Thyroid gland (tissue), 4 donors: ENCODE measurements around the gene NDUFB2. TPM values are rescaled to one million over a fixed set of nuclear protein-coding genes. Genes with fewer than 3 reads are reported as not detected.

Experiments
- DNase-seq, 2 donors: peaks; one replicate each; pipeline ENCODE4 v3.0.0-alpha.2; 2019
- H3K27ac ChIP-seq, 3 donors: fragments of 200-600 bp; sonication (generic); 1 replicate in 2 of 3; 2 replicates in 1 of 3; pipeline ENCODE4 v1.5.1; 2016 to 2019; ENCODE audit warnings: mild to moderate bottlenecking in 1 of 3, moderate library complexity in 1 of 3
- H3K27me3 ChIP-seq: fragments of 200-600 bp; sonication (generic); one replicate; pipeline ENCODE4 v1.5.1; 2019
- H3K36me3 ChIP-seq, 2 donors: fragments of 200-600 bp; sonication (generic); one replicate each; pipeline ENCODE4 v1.5.1; 2016 to 2019
- H3K4me1 ChIP-seq, 2 donors: fragments of 200-600 bp; sonication (generic); one replicate each; pipeline ENCODE4 v1.5.1; 2017 to 2019
- H3K4me3 ChIP-seq, 3 donors: fragments of 200-600 bp; sonication (generic); replicated peaks in 1 of 3; 1 replicate in 2 of 3; 2 replicates in 1 of 3; pipeline ENCODE4 v1.5.1; 2016; ENCODE audit warnings: mild to moderate bottlenecking in 1 of 3
- H3K9me3 ChIP-seq: fragments of 200-600 bp; sonication (generic); one replicate; pipeline ENCODE4 v1.5.1; 2017
- POLR2A ChIP-seq, 2 donors: fragments of 450-650 bp; IDR thresholded peaks; one replicate each; pipeline ENCODE4 v1.6.1; 2017; ENCODE audit warnings: antibody characterized with exemption in 2 of 2, mild to moderate bottlenecking in 2 of 2, moderate library complexity in 1 of 2
- WGBS, 2 donors: methylation state at CpG; one replicate each; pipeline ENCODE4 v1.1.5; 2017; 5-methylcytosine and 5-hydroxymethylcytosine counted together
- intact Hi-C: fragments of 100-400 bp; cut with DNase I; formaldehyde crosslinking; loops from one replicate; pipeline ENCODE4 v1.15.1; 2023
- total RNA-seq, 4 donors: library from RNA; depleted of rRNA; stranded (reverse); fragments of >200 nt; gene quantifications; one replicate each; pipeline ENCODE4 v1.2.3, GENCODE V29; 2016
- TF ChIP-seq, protein P1 (sequence below), 6 experiments: fragments of 200-600 bp in 3 of 6; fragments of 450-650 bp in 3 of 6; sonication (generic) in 3 of 6; IDR thresholded peaks; one replicate each; pipeline ENCODE4 v1.5.1; 2016 to 2019; ENCODE audit warnings: antibody characterized with exemption in 6 of 6, mild to moderate bottlenecking in 2 of 6, inconsistent platforms in 1 of 6, moderate library complexity in 1 of 6

The NDUFB2 gene
- total RNA-seq, 4 donors from 2014 or later, result 213 to 955 (median 698) TPM

DNA sequence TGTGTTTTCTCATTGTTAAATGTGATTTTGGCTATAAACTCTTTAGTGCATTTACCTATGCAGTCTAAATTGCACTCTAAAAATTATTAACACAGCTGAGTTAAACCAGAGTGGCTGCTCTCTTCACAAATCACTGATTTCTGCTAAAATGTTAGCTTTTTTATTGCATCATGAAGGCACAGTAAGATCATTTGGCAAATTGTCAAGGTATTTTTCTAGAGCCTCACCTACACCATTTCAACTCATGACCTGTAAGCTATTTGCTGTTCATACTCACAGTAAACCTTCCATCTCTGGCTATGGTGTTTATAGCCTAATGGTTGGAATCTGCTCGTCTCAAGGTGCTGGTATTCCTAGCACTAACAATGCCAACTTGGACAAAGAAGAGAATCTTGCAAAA lies 25.7 kb downstream of the NDUFB2 start:
- TF ChIP-seq, protein P1, sequence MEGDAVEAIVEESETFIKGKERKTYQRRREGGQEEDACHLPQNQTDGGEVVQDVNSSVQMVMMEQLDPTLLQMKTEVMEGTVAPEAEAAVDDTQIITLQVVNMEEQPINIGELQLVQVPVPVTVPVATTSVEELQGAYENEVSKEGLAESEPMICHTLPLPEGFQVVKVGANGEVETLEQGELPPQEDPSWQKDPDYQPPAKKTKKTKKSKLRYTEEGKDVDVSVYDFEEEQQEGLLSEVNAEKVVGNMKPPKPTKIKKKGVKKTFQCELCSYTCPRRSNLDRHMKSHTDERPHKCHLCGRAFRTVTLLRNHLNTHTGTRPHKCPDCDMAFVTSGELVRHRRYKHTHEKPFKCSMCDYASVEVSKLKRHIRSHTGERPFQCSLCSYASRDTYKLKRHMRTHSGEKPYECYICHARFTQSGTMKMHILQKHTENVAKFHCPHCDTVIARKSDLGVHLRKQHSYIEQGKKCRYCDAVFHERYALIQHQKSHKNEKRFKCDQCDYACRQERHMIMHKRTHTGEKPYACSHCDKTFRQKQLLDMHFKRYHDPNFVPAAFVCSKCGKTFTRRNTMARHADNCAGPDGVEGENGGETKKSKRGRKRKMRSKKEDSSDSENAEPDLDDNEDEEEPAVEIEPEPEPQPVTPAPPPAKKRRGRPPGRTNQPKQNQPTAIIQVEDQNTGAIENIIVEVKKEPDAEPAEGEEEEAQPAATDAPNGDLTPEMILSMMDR (IDR thresholded peaks at IDR 0.05), result no peak
- TF ChIP-seq POLR2A (IDR thresholded peaks at IDR 0.05), result no peak
- Histone ChIP-seq H3K36me3 (peaks cover 0 to 2% of the 10 kb centered on the region in 2 donors), H3K9me3 (no peaks in the 10 kb centered on the region), H3K4me3 (no peak overlapping the region), H3K4me1 (peaks cover 55 to 59% of the 10 kb centered on the region in 2 donors), H3K27me3 (no peaks in the 10 kb centered on the region), H3K27ac (peak overlapping the region; percentile 59 to 65 (median 63))
- WGBS, 2 donors, result 30 to 36% methylated on average over 1 of the region's 1 CpG
- intact Hi-C loops, result no loop called here
- DNase-seq, result no peak

DNA sequence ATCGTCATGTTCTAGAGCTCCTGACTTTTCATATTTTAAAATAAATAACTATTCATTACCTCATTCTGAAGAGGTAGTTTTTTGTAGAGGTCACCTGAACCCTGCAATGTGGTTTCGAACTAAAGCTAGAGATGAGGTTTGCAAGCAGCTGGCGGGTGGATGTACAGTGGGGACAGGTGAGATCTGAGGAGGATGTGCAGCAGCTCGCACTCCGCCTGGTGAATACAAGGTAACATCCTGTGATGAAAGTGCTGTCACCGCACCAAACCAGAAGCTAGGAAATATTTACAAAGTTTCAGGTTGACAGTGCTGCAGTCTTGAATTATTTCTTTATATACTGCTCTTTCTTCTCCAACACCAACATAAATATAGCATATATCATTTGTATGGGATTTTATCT lies 26.5 kb downstream of the NDUFB2 start:
- H3K4me1 ChIP-seq, result peaks cover 52 to 59% of the 10 kb centered on the region in 2 donors
- no peaks in the 10 kb centered on the region for H3K9me3 ChIP-seq
- no peak overlapping the region for H3K4me3 ChIP-seq
- peak overlapping the region; percentile 59 to 65 (median 63) for H3K27ac ChIP-seq
- intact Hi-C loops, result no loop called here
- DNase-seq, result no peak
- TF ChIP-seq, protein P1 (IDR thresholded peaks at IDR 0.05), result no peak
- no peak for TF ChIP-seq POLR2A (IDR thresholded peaks at IDR 0.05)
- 93 to 94% methylated on average over 6 of the region's 6 CpGs for WGBS, 2 donors
- peaks cover 0 to 2% of the 10 kb centered on the region in 2 donors for H3K36me3 ChIP-seq
- no peaks in the 10 kb centered on the region for H3K27me3 ChIP-seq

DNA sequence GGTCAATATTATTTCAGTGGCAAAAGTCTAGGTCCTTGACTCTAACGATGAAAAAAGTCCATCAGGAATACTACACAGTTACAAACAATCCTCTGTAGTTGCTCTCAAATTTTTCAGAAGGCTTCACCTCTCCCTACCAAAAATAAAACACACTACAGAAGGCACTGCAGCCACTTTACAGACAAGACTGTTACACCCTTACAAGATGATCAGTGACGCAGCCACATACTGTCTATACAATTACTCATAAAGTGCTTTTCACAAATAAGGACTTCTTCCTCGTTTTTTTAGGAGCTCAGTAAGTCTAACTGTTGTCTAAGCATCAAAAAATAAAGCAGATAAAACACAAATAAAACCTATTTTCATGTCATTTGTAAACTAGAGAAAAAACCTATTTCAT lies 27.1 kb downstream of the NDUFB2 start:
- no peak for DNase-seq
- peaks cover 0 to 2% of the 10 kb centered on the region in 2 donors for H3K36me3 ChIP-seq
- no peak for TF ChIP-seq POLR2A (IDR thresholded peaks at IDR 0.05)
- intact Hi-C loops, result no loop called here
- 66 to 75% methylated on average over 3 of the region's 3 CpGs for WGBS, 2 donors
- H3K27me3 ChIP-seq, result no peaks in the 10 kb centered on the region
- peaks cover 52 to 58% of the 10 kb centered on the region in 2 donors for H3K4me1 ChIP-seq
- H3K27ac ChIP-seq, result peak overlapping the region in 2 of 3 donors; percentile 63 to 65
- H3K9me3 ChIP-seq, result no peaks in the 10 kb centered on the region
- no peak overlapping the region for H3K4me3 ChIP-seq

DNA sequence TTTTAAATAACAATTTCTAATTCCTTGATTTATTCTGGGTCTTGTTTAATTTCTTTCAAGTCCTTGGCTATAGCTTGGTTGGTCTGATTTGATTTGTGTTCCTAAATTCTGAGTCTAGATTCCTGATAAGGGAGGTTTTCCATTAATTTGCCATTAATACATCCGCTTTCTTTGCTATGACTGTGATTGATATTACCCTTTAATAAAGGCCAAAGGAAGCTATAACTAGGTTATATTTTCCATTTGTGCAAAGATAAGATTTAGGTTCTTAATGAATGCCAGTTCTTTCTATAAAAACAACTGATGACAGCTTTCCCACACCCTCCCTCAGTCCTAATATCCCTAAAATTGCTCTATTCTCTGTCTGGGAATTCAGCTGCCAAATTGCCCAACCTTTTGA lies 28.2 kb downstream of the NDUFB2 start:
- Histone ChIP-seq H3K4me3 (no peak overlapping the region), H3K9me3 (no peaks in the 10 kb centered on the region), H3K27me3 (no peaks in the 10 kb centered on the region), H3K4me1 (peaks cover 43 to 49% of the 10 kb centered on the region in 2 donors), H3K36me3 (peaks cover 0 to 2% of the 10 kb centered on the region in 2 donors), H3K27ac (no peak overlapping the region)
- intact Hi-C loops, result no loop called here
- 96 to 98% methylated on average over 1 of the region's 1 CpG for WGBS, 2 donors
- no peak for DNase-seq
- no peak for TF ChIP-seq POLR2A (IDR thresholded peaks at IDR 0.05)
- TF ChIP-seq, protein P1 (IDR thresholded peaks at IDR 0.05), result no peak

DNA sequence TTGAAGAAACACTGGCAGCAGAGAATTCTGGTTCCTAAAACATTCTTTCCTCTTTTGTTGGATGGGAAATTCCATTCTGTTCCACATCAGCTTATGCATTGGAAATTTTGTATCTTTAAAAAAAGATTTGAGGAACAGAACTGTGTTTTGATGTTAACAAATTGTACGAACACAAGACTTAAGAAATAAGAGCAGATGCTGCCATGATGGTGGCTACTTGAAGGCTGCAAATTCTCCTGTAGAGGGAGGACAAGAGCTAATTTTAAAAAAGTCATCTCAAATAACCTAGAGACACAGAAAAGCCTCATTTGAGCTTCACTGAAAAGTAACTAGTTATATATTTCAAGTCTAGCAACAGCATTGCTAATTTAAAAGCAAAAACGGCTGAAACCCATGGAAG lies 29.8 kb downstream of the NDUFB2 start:
- intact Hi-C loops, result no loop called here
- DNase-seq, result no peak
- TF ChIP-seq, protein P1 (IDR thresholded peaks at IDR 0.05), result peak in 4 of 6 experiments; percentile 19 to 56 (median 46)
- TF ChIP-seq POLR2A (IDR thresholded peaks at IDR 0.05), result no peak
- WGBS, 2 donors, result 78 to 82% methylated on average over 2 of the region's 2 CpGs
- H3K27me3 ChIP-seq, result no peaks in the 10 kb centered on the region
- H3K36me3 ChIP-seq, result peaks cover 0 to 2% of the 10 kb centered on the region in 2 donors
- no peak overlapping the region for H3K4me3 ChIP-seq
- peaks cover 41 to 42% of the 10 kb centered on the region in 2 donors for H3K4me1 ChIP-seq
- H3K9me3 ChIP-seq, result no peaks in the 10 kb centered on the region
- no peak overlapping the region for H3K27ac ChIP-seq
